Left lobe of liver (tissue), 2 donors: ENCODE results near the gene DDIT4. TPM values are rescaled to one million over a fixed set of nuclear protein-coding genes. Genes with fewer than 3 reads are reported as not detected.
"Not testable (repeated sequence)": the region's sequence is repeated elsewhere in the genome, so short reads cannot be mapped to it uniquely, and the experiment has no call there.

ENCODE experiments used
- ATAC-seq: fragments of 200-7000 bp; cut with Tn5 transposase; one replicate; pipeline ENCODE4 v1.9.1; 2020; ENCODE audit warnings: mild to moderate bottlenecking, moderate library complexity
- DNase-seq: peaks from one replicate; pipeline ENCODE4 v3.0.0-alpha.2; 2020; ENCODE audit warnings: low spot score
- total RNA-seq: library from RNA; stranded (reverse); gene quantifications from one replicate; pipeline ENCODE4 v1.2.1, GENCODE V29; 2021
- donor health status: DM: no; HTN: no; CAD: no; lungs with moderate emphysema.
- donor health status: DM: no; HTN: yes; CAD: no.

Gene DDIT4
- total RNA-seq = 162 TPM

GRCh38 chr10:72273410-72274212 is at the start of gene DDIT4:
DDIT4 (plus strand) TSS chr10:72273924; CDS start chr10:72274217, 293 bp downstream.
- peak; percentile 100 for DNase-seq
- ATAC-seq = peak; percentile 68

- not testable (repeated sequence) for DNase-seq, ATAC-seq
These were observed 49.5 kb upstream of the DDIT4 start for GRCh38 chr10:72224191-72224590.

GRCh38 chr10:72226418-72227027 is 47.2 kb upstream of the DDIT4 start:
- ATAC-seq = no peak
- no peak for DNase-seq

GRCh38 chr10:72227826-72228225 is 45.9 kb upstream of the DDIT4 start:
- ATAC-seq (no peak), DNase-seq (no peak)

GRCh38 chr10:72228318-72228751 is 45.4 kb upstream of the DDIT4 start:
- DNase-seq (no peak), ATAC-seq (peak; percentile 14)

GRCh38 chr10:72229261-72230251 is 44.2 kb upstream of the DDIT4 start:
- no peak for DNase-seq
- ATAC-seq = peak; percentile 74

- ATAC-seq = no peak
- no peak for DNase-seq
These were observed 40.1 kb upstream of the DDIT4 start for GRCh38 chr10:72233621-72234020.

GRCh38 chr10:72234560-72235095 is 39.1 kb upstream of the DDIT4 start:
- DNase-seq (no peak), ATAC-seq (no peak)

GRCh38 chr10:72235544-72236279 is 38.0 kb upstream of the DDIT4 start:
- DNase-seq = no peak
- ATAC-seq = no peak

GRCh38 chr10:72238392-72239175 is 35.1 kb upstream of the DDIT4 start:
- ATAC-seq = peak; percentile 78

GRCh38 chr10:72239409-72239808 is 34.3 kb upstream of the DDIT4 start:
- no peak for DNase-seq
- ATAC-seq = no peak

More at GRCh38 chr10:72238392-72239175, 35.1 kb upstream of the DDIT4 start:
- DNase-seq = peak; percentile 73

GRCh38 chr10:72240371-72240770 is 33.4 kb upstream of the DDIT4 start:
- ATAC-seq (no peak), DNase-seq (no peak)

GRCh38 chr10:72241691-72242252 is 32.0 kb upstream of the DDIT4 start:
- no peak for ATAC-seq
- no peak for DNase-seq

GRCh38 chr10:72242675-72243074 is 31.0 kb upstream of the DDIT4 start:
- DNase-seq (no peak), ATAC-seq (peak; percentile 14)

GRCh38 chr10:72243822-72244437 is 29.8 kb upstream of the DDIT4 start:
- ATAC-seq (no peak), DNase-seq (no peak)

GRCh38 chr10:72244573-72245038 is 29.1 kb upstream of the DDIT4 start:
- no peak for DNase-seq
- peak; percentile 42 for ATAC-seq

- ATAC-seq = no peak
- DNase-seq = no peak
These were observed 27.7 kb upstream of the DDIT4 start for GRCh38 chr10:72245949-72246525.
